RPMI7951 (cell line): Measurements from ENCODE around the gene MRPL18. TPM values are rescaled to one million over a fixed set of nuclear protein-coding genes. Genes with fewer than 3 reads are reported as not detected.
"Not testable (repeated sequence)": the region's sequence is repeated elsewhere in the genome, so short reads cannot be mapped to it uniquely, and the experiment has no call there.

ENCODE experiments used
- DNase-seq: peaks from one replicate; pipeline ENCODE4 v3.0.0-alpha.2; 2012; ENCODE audit warnings: low read depth
- total RNA-seq: library from RNA; depleted of rRNA; stranded (reverse); fragments of >200 nt; shearing (Covaris generic); gene quantifications from 2 replicates; pipeline ENCODE4 v1.2.3, GENCODE V29; 2014

MRPL18 gene
- total RNA-seq, 1 experiment from 2014 or later = 217 TPM

DNA sequence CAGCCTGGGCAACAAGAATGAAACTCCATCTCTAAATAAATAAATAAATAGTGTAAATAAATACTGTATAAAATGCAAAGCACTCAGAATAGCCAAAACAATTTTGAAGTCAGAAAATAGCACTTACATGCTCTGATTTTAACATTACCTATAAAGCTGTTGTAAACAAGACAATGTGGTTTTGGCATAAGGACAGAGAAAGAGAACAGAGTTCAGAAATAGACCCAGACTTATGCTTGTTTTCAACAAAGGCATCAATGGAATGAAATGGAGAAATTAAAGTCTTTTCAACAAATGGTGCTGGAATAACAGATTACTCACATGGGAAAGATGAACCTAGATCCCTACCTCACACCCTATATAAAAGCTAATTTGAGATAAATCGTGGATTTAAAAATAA lies 18.1 kb upstream of the MRPL18 start:
- DNase-seq = no peak

DNA sequence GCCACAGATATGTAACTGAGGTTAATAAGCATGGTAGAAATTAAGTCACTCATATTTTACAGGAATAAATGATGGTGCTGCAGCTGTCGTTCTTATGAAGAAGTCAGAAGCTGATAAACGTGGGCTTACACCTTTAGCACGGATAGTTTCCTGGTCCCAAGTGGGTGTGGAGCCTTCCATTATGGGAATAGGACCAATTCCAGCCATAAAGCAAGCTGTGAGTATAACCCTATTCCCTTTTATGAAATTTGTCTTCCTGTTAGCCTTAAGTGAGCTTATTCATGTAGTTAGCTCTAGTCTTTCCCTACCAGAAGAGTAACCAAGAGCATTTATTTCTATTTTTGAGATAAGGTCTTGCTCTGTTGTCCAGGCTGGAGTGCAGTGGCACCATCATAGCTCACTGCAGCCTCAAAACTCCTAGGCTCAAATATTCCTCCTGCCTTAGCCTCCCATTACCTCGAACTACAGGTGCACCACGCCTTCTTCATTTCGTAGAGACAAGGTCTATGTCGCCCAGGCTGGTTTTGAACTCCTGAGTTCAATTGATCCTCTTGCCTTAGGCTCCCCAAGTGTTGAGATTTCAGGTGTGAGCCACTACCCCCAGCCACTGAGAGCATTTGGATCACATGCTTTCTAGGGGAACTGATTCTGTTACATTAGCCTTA lies 12.9 kb upstream of the MRPL18 start:
- no peak for DNase-seq

DNA sequence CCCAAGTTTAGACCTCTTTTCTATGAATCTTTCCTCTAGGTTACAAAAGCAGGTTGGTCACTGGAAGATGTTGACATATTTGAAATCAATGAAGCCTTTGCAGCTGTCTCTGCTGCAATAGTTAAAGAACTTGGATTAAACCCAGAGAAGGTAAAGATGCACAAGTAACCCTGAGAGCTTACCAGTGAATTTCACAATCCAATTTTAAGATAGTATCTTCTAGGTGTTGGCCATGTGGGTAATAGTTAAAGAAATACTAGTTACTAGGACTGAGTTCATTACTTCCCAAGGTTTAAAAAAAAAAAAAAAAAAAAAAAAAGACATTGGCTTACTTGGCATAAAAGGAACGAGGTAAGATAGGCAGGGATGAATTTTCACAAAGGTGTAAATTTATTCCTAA lies 12.1 kb upstream of the MRPL18 start:
- DNase-seq = no peak

DNA sequence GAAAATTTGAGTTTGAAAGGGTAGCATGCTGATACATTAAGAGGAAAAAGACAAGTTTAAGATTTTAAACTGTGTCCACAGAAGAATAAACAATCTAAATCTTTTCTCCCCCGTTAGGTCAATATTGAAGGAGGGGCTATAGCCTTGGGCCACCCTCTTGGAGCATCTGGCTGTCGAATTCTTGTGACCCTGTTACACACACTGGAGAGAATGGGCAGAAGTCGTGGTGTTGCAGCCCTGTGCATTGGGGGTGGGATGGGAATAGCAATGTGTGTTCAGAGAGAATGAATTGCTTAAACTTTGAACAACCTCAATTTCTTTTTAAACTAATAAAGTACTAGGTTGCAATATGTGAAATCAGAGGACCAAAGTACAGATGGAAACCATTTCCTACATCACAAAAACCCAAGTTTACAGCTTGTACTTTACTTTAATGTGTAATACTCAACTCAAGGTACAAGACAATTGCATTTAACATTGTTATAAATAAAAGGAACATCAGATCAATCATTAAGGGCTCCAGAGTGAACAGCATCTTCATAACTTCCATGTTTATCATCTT lies 11.6 kb upstream of the MRPL18 start:
- DNase-seq = no peak

DNA sequence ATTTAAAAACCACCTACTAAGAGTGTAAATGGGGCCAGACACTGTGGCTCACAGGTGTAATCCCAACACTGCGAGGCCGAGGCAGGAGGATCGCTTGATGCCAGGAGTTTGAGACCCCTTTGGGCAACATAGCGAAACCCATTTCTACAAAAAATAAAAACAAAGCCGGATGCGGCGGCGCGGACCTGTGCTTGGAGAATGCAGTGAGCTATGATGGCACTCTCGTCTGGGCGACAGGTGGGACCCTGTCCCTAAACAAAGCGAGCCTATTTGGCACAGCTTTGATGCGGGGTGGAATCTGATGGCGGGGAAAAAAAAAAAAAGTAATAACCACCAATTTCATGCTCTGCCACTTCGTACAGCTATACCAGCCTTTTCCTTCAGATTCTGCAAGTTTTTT lies 2.0 kb upstream of the MRPL18 start:
- no peak for DNase-seq

DNA sequence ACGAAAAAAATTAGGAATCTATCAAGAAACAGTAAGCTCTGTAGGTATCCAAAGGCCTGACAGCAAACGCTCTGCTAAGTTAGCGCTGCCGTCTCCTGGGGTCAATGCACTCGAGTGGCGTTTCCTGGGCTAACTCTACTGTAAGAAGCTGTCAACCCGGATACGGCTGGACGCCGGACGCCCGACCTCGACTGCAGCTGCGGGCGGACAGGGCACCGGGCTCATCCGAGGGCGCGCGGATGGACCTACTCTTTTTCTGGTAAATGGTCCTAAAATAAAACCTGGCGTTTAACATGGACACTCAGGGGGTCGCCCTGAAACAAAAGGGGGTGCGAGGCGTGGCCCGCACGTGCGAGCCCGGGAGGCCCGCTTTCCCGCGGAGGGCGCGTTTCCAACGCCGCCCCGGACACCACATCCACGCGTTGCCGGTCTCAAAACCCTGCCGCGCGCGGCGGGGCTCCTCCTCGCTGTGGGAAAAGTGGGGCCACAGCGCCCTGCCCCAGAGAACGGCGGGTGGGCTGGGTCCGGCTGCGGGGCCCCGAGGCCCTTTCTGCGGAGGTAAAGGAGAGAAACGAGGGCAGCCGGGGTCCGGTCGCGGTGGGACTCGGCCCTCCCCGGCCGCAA lies 1.4 kb upstream of the MRPL18 start:
- peak; percentile 41 for DNase-seq

DNA sequence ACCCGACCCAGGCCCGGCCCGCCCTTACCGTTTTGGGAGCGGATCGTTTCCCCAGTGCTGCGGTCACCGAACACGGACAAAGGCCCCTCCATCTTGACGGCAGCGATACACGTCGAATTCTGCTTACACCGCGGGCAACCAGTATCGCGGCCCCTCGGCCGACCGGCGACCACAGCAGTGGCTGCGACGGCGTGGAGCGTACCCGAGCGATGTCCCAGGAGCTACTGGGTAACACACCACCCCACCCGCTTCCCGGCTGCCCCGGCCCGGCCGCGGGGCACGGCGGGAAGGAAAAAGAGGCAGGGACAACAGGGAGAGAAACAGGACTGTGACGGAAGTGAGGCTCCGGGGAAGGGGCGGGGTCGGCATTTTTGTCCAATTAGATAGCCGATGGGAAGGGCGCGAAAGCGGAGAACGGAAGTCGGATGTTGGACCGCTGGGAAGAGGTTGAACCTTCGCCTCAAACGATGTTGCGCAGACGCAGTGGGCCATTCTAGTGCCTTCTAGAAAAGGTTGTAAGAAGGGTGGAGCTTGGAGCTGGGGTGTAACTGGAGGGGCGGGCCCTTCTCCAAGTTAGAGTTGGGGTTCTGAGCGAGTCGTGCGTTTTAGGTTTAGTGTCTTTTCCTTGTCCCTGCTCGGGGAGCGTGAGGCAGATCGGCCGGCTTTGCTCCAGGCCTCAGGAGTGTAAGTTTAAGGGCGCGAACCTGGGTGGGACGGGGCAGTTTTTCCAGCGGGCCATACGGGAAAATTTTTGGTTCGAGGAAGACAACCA lies 704 bp upstream of the MRPL18 start, which contains the start of gene TCP1:
Gene TCP1, minus strand, starts transcription at position 226 of the 772 bp plus-strand sequence. Its CDS starts 134 bp downstream, at position 92.
- DNase-seq = peak; percentile 100

DNA sequence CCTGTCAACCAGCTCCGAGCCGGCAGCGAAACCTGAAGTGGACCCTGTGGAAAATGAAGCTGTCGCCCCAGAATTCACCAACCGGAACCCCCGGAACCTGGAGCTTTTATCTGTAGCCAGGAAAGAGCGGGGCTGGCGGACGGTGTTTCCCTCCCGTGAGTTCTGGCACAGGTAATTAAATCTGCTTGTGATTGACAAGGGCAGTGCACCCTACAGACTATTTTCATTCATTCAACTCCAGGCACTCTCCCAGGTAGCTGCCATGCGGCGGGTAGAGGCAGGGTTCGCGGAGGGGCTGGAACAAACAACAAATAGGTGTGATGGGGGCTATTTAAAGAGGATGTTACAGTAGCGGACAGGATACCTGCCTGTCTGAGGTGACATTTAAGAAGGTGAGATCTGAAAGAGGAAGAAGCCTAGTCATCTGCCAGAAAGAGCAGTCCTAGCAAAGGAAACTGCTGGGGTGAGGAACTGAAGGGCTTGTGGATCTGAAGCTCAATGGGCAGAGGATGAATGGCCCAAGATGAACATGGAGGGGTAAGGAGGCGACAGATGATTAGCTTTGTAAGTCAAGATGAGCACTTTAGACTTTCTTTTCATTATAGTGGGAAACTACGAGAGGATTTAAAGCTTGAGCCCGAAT lies 810 bp downstream of the MRPL18 start:
- no peak for DNase-seq

DNA sequence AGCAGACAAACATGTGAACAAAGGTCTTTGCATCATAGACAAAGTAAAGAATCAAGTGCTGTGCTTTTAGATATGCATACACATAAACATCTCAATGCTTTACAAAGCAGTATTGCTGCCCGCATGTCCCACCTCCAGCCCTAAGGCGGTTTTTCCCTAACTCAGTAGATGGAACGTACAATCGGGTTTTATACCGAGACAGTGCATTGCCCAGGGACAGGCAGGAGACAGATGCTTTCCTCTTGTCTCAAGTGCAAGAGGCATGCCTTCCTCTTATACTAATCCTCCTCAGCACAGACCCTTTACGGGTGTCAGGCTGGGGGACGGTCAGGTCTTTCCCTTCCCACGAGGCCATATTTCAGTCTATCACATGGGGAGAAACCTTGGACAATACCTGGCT lies 4.7 kb downstream of the MRPL18 start:
- DNase-seq = not testable (repeated sequence)

DNA sequence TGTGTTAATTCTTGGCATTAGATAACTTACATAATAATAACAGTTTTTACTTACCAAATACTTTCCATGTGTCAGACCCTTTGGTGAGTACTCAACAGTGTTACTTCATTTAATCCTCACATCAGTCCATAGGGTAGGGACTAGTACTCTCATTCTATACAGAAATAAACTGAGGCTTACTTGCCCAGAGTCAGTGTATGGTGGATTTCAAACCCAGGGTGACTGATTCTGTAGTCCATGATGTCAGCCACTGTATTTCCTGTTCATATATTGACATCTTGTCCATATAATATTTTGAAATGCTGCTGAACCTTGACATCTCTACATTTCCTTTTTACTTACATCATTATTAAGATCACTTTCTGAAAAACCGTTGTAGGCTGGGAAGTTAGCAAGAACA lies 7.3 kb downstream of the MRPL18 start:
- DNase-seq = no peak

DNA sequence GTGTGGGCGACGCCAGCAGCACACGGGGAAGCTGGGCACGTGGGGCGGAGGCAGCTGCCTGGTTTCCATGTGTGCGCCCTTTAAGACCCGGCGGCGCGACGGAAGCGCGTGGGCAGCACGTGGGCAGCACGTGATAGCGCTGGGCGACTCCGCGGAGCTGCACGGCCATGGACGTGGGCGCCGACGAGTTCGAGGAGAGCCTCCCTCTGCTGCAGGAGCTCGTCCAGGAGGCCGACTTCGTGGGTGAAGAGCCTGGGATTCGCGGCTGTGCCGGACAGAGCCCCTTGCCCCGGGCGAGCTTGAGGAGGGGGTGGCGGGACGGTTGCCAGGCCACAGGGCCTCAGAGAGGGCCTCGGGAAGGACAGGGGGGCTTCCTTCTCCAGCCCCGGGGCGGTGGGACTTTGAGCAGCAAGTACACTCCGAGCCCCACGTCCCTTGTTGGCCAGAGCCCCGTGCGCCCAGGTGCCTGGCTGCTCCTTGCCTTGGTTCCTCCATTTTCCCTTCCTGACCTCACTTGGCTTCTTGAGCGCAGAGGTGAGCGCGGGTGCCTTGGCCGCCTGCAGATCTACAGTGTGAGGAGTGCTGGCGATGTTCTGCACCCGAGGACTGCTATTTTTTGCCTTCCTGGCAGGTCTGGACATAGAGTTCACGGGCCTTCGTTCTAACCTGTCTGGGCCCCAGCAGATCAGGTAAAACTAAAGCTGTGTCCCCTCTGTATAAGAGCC lies 10.0 kb downstream of the MRPL18 start, which contains the start of gene PNLDC1:
Gene PNLDC1, plus strand, starts transcription at position 136 of the 725 bp plus-strand sequence. Its CDS starts 32 bp downstream, at position 168.
- DNase-seq = no peak

DNA sequence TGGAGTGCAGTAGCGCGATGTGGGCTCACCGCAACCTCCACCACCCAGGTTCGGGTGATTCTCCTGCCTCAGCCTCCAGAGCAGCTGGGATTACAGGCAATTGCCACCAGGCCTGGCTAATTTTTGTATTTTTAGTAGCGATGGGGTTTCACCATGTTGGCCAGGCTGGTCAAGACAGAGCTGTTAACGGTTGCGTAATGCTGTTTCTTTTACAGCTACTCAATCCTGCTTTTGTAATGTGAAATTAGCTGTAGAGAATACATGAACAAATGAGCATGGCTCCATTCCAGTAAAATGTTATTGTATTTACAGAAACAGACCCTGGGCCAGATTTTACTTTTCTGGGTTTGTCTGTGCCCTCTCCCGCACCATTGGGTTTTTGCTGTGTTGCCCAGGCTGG lies 11.7 kb downstream of the MRPL18 start:
- no peak for DNase-seq

DNA sequence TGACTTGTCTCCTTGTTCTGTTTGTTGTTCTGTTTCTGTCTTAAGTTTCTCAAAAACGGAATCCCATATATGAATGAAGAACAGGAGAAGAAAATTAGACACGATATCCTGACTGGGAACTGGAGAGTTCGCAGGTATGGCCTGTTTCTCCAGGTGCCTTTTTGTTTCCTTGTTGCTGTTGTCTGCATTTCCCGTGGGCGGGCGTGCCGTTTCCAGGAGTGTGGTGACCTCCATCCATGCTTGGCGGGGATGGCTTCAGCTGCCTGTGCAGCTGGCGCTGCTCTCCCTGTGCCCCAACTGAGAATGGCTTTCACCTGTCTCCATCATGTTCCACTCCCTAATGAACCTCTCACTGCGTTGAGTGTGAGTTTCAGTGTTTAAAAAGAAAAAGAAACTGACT lies 14.2 kb downstream of the MRPL18 start:
- DNase-seq = no peak

DNA sequence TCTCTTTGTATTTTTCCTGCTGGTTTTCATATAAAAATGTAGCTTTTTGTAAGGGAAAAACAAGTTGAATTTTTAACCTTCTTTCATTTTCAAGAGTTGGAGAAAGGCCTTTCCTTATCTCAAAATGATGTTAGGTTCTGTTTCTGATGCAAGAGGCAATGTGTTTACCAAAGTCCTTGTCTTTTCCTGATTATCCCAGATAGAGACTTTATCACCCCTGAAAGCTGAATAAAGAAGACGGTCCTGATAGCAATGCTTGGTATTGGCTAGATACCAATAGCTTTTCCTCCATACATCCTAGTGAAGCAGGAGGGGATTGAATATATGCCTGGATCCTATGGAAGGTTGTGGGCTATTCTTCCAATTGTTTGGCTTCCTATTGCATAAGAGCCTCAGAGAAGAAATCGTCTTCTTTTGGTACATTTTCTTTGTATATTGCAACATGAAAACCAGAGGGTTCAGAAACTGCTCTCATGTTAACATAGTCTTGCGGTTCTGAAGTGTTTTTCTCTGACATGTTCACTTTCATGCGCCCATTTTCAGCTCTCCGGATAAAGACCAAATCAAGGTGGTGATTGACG lies 15.3 kb downstream of the MRPL18 start:
- no peak for DNase-seq

DNA sequence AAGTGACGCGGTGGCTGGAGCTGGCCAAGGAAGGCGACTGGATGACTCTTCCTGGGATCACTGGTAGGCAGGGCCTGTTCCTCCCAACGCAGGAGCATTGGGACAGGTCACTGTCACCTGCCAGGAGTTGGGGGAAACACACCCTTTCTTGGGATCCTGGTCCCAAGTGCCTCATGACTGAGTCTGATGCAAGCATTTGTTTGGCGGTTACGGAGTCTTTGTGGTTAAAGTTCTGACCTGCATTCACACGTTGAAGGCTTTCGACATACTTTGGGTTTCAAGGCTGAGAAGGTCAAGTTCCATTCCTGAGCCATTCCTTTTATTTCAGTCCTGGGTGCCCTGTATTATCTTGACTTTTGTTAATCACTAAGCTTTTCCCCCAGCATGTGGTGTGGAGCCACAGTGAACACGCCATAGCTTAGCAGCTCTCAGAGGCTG lies 15.8 kb downstream of the MRPL18 start:
- no peak for DNase-seq

DNA sequence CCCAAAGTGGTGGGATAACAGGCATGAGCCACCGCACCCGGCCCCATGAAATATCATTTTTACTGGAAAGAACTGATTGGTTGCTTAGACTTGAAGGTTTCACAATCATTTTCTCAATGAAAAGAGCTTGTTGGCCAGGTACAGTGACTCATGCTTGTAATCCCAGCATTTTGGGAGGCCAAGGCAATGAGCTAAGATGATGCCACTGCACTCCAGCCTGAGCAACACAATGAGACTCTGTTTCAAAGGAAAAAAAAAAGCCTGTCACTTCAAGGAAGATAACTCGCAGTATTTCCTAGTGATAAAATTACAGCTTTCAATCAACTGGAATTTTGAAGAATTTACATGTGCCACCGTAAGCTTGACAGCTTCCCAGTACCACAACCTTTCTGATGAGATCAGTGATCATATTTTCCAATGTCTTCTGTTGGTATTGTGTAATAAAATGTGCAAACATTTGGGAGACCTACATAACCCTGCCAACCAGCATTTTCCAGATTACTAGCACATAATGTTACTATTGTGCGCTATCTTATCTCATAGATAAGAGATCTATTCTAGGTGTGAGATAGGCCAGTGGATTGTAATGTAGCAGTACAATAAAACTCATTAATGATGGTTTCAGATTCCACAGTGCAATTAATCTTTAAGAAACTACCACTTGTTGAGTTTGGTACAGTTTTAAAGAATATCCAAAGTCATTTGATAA lies 17.0 kb downstream of the MRPL18 start:
- no peak for DNase-seq

DNA sequence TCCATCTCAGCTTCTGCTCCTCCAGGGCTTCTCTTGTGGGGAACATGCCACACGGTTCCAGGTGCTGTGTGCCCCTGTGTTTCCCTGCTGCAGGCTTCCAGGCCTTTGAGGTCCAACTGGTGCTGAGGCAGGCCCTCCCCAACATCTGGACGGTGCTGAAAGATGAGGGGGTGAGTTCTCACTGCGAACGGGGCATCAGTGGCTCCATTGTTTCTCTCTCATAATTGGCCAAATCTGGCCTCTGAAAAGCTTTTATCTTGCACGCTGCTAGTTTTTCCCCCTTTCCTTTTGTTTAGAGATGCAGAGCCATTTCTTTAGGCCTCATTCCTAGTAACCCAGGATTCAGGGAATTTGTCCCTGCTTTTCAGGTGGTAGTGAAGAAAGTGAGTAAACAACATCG lies 18.4 kb downstream of the MRPL18 start:
- no peak for DNase-seq

DNA sequence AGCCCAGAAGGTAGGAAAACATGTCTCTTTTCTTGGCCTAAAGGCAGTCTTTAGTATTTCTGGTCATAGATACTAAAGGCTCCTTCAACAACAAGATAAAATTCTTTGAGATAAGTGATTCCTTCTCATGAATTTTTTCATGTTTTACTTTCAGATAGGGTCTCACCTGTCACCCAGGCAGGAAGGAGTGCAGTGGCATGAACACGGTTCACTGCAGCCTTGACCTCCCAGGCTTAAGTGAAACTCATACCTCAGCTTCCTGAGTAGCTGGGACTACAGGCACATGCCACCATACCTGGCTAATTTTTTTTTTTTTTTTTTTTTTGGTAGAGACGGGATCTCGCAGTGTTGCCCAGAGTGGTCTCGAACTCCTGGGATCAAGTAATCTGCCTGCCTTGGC lies 18.9 kb downstream of the MRPL18 start:
- no peak for DNase-seq

DNA sequence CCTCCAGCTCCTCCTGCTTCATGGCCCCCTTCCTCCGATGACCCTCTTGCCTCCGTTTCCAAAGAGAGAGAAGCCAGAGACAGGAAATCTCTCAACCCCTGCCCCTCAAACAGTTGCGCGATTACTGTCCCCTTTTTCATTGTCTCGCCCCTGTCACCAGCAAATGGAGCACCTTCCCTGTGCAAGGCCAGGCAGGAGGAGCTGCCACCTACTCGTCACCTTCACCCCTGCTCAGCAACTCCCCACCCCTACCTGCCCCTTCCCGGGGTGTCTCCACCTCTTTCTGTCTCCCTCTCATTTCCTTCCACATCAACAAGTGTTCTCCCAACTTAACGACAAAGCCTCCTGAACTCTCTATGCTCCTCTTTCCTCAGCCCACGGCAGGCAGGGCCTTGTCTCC lies 23.5 kb downstream of the MRPL18 start:
- no peak for DNase-seq

DNA sequence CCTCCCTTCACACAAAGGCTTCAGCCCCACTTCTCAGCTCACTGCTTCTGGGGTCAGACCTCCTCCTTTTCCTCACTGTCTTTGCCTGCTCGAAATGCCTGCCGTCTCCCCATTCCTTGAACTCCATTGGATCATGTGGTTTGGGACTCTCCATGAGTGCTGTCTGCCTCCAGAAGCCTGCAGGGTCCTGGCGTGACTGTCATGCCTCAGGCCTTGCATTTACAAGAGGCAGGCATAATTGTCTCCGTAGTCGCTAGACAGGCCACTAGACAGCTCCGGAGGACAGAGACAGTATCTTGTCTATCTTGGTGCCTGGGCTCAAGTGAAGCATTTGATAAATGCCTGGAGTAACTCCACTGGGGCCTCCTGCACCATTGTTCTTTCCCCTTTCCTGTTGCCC lies 25.1 kb downstream of the MRPL18 start:
- DNase-seq = no peak
